GM21576 (cell line): ENCODE results near the gene VCX2.
"Not testable (repeated sequence)": the region's sequence is repeated elsewhere in the genome, so short reads cannot be mapped to it uniquely, and the experiment has no call there.

Experiments
- ATAC-seq: cut with Tn5 transposase; IDR thresholded peaks from one replicate; pipeline ENCODE4 v1.9.1; 2021; ENCODE audit warnings: mild to moderate bottlenecking, moderate library complexity; ENCODE audit not compliant: unreplicated experiment

The VCX2 gene

GRCh38 chrX:8171169-8171568 is at the start of gene VCX2:
Gene VCX2, minus strand, starts transcription at chrX:8171267. Its CDS starts 624 bp downstream, at chrX:8170643.
- not testable (repeated sequence) for ATAC-seq

GRCh38 chrX:8204943-8205342 is 33.9 kb upstream of the VCX2 start:
- no peak for ATAC-seq

DNA sequence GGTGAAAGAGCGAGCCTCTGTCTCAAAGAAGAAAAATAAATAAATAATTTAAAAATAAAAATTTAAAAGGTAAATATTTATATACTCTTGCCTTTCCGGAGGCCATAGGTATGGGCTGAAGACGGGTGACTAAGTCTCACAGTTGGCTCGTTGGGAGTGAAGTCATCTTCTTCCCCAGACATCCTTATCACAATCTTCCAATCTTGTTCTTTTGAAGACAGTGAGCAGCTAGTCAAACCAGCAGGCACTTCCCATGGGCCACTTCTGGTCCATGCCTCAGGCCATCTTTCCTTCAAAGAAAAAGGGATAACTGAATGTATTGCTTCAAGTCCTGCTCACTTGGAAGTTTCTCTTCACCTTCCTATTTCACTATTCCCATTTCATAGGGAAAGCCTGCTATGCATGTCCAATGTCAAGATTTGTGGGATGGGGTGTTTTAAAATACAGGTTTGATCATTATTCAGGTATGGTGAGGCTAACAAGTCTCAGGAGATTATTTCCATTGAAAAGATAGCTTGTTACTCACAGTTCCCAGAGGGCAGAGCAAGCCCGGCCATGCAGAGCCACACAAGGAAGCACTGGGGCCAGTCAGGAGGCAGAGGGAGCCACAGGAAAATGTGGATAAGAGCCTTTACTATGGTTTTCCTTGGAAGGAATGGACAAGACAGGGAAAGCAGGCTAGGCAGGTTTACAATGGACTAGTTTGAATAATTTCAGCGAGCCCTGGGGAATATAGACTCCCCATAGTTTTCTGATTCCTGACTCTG is 33.3 kb upstream of the VCX2 start:
- no peak for ATAC-seq

DNA sequence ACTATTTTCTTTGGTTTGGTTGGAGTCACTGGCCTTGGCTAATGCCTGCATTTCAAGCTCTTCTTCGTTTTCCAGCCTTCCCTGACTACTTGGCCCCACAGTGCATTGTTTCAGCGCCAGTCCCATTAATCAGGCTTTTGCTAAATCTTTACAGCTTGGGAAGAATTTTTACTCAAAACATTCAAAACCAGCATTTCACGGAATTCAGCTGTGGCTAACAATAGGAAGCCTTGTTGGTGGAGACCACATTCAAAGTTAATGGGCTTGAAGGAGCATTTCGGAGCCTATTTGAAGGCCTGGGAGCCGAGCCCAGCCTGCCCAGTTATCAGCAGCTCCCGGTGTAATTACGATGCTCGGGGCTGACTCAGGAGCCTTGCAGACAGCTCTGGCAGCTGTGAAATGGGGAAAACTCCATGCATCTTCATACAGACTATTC is 30.8 kb upstream of the VCX2 start:
- ATAC-seq: no peak

DNA sequence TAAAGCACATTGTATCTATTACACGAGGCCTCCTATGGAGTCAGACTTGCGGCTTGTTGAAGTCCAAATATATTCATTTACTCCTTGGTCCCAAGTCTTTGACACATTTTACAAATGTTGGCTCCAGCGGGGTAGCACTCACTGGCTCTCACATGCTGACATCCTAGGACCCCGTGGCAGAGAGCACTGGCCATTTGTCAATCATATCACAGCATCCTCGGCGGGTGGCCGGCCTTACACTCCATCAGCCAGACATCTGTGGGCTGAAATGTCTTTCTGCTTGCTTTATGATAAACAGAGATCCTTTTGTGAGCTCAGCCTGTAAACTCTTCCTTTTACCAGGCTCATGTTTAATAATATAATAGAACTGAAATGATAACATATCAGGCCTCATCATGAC is 25.7 kb upstream of the VCX2 start:
- ATAC-seq: no peak

GRCh38 chrX:8194216-8194615 is 23.1 kb upstream of the VCX2 start:
- no peak for ATAC-seq

DNA sequence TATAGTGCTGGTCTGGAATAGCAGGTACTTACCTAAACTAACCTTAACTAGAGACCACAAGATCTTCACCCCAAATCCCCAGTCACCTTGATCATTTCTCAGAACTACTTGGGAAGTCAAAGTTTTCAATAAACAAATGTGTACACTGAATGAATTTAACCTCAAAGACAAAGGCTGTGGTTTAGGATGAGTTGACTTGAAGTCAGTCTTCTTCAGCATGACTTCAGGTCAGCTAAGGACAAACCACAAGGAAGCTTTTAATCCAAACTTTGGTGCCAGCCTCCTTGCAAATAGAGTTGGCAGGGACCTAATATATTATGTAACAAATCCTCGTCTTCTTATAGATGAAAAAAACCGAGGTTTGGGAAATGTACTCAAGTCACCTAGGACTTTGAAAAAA is 21.2 kb upstream of the VCX2 start:
- no peak for ATAC-seq

- no peak for ATAC-seq
Measured at GRCh38 chrX:8191022-8191421, 20.0 kb upstream of the VCX2 start.

DNA sequence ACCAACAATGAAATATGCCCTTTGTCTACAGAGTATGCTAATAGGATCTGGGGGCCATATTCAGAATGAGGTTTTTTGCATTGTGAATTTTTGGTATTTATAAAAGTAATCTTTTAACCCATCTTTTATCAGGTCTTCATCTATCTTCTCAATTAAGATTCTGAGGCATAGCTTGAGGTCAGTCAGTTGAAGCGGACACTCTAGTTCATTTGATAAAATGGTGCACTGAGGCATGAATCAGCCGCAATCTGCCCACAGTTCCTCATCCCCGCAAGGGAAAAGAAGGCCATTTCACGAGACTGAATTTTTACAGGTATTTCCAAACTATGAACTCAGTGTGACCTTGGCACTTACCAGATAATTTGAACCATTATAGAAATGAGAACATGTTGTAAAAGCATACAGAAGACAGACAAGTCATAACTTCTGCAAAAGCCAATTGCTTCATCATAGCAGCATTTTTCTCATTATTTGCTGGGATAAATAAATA is 19.3 kb upstream of the VCX2 start:
- no peak for ATAC-seq

DNA sequence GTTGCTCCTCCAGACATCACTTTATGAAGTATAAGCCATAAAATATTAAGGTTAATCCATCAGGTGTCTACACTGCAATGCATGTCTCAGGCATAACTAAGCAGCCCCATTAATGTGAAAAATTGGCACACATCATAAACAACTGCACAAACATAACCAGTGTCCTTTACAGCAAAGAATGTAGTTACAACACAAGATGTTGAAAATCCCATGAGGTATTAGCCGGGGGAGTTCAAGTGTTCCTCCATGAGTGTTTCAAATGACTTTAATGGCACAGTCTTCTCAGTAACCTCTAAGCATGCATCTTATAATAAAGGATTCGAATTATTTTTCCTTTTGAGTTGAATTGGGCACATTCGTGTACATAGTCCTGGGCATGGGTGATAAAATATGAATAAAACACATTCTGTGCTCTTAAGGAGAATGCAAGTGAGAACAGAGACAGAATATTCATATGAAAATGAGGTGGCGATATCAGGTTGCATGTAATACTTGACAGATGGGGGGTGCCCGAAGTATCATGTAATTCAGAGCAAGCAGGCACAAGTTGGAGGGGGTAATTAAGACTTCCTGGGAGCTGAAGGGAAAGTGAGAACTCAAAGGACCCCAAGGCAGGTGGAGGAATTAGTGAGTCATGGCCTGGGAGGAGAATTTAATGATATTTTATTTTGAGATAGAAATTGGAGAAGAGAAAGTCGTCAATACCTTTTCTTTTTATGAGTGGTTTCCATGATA is 18.2 kb upstream of the VCX2 start:
- no peak for ATAC-seq

GRCh38 chrX:8183346-8183745 is 12.3 kb upstream of the VCX2 start:
- no peak for ATAC-seq

- no peak for ATAC-seq
Measured at GRCh38 chrX:8179656-8180055, 8.6 kb upstream of the VCX2 start.

DNA sequence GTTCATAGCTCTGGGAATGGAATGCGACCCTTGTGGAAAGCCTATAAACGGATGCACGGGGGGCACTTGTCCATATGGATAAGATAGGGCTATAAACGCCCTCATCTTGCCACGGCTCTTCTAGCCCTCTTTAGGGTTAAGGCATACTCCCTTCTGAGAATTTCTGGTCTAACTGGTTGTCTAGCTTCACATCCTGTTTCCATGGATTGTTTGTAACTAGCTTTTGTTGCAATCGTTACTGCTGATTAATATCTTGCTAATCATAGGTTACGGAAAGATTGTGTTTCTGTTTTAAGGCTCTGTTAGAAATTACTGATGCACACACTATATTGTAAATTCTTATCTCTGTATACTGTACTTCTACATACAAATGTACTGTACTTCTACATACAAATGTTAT is 17.1 kb downstream of the VCX2 start:
- not testable (repeated sequence) for ATAC-seq

- ATAC-seq: no peak
Measured at GRCh38 chrX:8147226-8147625, 23.8 kb downstream of the VCX2 start.

- no peak for ATAC-seq
Measured at GRCh38 chrX:8144925-8145324, 26.1 kb downstream of the VCX2 start.

DNA sequence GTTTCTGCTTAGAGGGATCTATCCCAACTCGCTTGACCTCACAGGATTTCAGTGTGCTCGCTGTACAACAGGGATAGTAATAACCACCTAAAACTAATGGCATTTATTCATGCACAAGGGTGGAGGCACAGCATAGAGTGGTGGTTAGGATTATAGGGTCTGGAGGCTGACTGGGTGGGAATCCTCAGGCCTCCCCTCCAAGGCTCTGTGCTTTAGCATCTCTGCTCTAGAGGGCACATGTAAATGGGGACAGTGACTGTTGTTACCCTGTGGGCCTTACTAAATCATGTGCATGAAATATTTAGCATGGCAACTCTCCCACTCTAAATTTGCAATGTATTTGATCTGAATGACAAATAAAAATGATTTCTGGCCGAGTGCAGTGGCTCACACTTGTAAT is 29.2 kb downstream of the VCX2 start:
- no peak for ATAC-seq

DNA sequence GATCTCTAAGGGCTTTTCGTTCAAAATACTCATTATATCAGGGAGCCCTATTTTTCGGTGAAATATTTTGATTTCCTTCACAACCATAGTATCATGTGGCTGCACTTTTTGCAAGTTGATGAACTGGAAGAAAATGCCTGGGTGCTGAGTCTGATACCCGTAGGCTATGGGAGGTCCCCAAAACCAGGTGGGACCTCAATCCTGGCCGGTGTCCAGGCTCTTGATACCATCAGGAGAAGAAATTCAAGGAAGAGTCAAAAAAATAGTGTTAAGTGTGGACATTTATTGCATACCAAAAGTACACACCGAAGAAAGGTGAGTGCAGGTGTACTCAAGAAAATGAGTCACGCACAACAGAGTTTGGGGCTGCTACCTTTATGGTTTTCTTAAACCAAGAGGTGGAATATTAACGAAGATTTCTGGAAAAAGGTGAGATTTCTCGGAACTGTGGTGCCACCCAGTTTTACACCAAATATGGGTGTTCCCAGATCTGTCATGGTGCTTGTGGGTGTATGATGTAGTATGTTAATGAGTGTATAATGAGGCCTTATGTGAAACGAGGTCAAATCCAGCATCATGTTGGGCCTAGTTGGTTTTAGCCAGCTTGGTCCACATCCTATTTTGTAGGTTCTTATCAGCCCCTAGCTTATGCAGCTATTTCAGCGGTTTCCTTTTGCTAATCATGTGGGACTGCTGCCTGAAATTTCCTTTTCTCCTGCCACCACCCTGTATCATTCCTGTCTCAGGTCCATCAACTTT is 29.9 kb downstream of the VCX2 start:
- ATAC-seq: no peak

DNA sequence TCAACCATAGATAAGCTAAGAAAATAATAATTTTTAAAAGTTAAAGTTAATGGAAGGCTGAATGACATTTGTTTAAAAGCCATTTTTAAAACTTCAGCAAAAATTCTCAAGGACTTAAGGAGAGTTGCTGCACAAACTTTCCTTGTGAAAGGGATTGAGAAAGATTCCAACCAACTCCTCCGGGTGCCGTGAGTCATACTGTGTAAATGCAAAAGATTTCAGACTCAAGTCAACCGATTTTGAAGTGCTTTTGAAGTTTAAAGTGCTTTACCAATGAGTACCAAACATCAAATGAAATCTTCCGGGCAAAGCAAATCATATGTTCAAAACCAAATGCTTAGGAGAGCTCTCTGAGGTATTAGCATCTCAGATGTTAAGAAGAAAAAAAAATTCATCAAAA is 31.4 kb downstream of the VCX2 start:
- no peak for ATAC-seq

DNA sequence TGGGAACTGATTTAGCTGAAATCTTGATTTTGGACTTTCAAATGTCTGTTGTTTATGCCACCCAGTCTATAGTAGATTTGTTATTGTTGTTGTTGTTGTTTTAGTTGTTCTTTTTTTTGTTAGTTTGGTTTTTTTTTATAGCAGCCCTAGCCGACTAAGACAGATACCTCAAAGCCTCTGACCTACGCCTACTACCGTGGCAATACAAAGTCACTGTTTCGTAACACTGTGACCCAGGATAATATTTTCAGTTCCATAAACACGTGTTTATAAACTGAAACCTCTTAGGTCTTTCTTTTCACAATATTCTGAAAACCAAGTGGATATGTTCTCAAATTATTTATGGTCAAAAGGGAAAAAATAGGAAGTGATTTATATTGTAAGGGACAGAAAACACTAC is 32.8 kb downstream of the VCX2 start:
- no peak for ATAC-seq

- no peak for ATAC-seq
Measured at GRCh38 chrX:8126648-8127047, 44.4 kb downstream of the VCX2 start.

DNA sequence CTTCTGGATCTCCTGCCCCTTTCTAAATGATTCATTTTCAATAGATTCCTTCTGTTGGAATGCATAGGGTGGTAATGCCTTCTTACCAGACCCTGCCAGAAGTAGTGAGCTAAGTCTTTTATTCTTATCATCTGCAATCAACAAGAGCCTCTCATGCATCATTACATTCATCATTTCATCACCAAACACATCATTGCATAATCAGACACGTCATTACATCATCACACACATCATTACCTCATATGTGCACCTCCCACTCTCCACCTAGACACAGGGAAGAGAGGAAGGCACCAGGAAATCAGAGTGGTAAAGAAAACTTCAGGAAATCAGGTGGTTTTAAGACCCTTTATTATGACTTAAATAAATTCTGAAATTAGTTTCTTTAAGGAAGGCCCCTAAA is 45.0 kb downstream of the VCX2 start:
- no peak for ATAC-seq

DNA sequence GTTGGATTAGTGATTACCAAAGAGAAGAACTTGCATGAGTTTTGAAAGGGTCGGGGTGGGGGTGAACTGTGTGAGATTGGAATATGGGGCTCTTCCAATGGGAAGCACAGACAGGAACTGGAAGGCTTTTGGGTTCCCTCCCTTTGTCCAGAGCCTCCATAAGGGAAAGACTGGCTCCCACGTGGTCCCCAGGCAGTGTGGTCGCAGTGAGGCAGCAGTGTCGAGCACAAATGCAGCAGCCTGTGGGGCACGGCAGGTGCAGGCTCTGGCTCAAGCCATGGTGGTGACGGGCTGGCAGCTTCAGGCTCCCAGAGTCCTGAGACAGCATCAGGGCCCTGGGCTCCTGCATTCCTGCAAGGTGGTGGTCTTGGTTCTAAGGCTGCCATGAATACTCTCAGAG is 45.5 kb downstream of the VCX2 start:
- ATAC-seq: no peak
